ENCODE data around the gene PRKACA.

The PRKACA gene

DNA sequence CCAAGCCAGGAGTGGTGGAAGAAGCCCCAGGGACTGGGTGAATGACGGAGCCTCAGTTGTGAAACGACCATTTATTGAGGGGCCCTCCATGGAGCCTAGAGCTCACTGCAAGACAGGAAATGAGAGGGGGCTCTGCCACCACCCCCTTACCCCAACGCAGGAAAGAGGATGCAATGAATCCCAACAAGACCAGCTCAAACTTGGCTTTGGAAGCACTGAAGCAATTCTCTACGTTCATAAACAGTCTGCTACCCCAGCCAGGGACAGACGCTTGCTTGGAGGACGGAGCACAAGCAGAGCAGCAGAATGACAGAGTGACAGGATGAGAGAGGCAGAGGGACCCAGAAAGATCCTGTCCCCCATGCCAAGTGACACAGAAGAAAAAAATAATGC is 1.0 kb downstream of the PRKACA start:
- DNase-seq (ENCODE audit: low spot score), result no peak

DNA sequence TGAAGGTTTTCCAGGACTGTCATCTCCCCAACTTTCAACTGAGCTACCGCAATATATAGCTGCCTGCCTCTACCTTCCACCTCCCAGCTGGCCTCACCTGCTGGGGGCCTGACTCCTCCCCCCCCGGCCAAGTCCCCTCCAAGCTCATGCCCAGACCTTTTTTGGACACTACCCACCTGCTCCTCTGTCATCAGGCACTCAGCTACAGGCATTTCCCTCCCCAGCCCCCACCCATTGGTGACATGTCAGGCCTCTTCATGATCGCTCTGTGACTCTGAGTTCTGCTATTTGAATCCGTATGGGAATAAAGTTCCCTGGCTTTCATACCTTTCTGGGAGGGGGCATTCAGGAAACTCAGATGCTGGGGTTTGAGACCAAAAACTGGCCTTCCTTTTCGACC is 1.8 kb downstream of the PRKACA start:
- DNase-seq (ENCODE audit: low spot score), result no peak

DNA sequence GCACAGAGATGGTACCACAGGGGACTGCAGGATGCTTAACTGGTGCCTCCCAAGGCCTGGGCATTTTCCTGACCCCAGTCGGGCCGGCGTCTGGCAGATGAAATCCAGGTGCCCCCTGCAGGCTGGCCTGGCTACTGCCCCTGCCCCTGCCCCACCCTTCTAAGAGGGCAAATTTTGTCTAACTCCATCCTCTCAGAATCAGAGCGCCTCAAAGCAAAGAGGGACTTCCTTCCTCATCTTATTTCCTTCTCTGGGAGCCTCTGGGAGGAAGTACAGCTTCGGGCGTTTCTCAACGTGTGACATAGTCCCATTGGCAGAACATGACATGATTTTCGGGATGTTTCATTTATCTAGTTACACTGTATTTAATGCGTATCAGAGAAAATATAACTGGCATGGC is 2.7 kb downstream of the PRKACA start:
- DNase-seq (ENCODE audit: low spot score), result peak; percentile 48

DNA sequence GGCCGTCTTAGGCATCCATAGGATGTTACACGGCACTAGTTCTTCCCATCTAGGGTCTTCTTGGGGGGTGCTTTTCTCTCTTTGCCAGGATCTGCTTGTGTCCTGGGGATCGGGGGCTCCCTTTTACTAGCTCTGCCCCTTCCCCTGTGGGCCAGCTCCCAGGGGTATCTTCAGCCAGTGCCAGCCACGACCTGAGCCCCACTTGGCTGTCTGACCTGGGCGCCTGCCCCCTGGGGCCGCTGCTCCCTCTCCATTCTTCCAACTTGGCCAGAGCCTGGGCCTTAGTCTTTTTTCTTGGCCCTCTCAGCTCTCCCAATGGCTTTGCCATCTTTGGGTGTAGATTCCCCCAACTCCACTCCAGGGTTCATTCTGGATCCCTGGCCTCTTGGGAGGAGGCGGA is 3.1 kb downstream of the PRKACA start:
- no peak for DNase-seq (ENCODE audit: low spot score)

DNA sequence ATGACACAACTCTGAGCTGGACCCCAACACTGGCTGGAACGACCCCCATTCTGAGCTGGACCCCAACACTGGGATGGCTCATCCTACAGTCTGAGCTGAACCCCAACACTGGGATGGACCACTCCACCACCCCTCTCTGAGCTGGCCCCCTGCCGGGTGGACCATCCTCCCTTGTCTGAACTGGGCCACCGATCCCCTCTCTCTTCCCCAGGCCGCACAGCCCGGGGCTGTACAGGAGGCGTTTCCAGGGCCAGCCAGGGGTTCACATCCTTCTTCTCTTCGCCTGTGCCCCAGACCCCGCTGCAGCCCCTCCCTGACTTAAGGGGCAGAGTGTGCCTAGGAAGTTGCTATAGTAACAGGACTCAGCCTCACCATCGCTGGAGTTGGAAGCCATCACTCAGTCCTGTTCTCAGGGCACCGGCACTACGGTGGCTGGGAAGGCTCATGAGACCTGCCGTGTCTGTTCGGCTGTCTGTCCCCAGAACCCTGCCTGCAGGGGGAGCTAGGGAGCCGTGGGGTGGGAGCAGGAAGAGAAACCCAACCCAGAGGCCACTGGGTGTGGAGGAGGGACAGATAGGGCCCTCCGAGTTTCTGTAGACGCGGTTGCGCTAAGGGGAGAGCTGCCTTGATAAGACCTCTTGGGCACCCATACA is 3.7 kb downstream of the PRKACA start:
- DNase-seq (ENCODE audit: low spot score), result no peak

DNA sequence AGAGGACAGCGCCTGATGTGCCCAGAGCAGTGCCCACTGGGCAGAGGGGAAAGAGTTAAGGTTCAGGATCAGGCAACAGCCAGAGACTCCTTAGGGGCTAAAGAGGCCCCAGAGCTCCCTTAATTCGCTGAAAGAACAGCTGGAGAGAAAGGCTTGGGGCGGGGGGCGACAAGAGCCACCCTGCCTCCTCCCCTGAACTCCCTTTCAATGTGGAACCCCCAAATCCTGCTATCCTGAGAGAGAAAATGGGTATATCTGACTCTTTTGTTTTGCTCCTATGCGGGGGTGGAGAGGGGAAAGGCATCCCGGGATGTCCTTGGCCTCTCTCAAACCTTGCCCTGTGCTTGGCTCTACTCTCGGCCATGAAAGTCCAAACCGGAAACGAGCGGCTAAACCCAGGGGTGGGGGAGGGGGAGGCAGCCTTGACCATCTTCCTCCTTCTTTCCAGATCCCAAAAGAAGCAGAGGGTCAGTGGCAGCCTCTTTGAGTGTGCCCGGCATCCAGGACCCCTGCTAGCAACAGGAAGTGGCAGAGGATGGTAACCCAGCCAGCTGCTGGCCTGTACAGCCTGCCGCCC is 4.7 kb downstream of the PRKACA start:
- peak; percentile 64 for DNase-seq (ENCODE audit: low spot score)

DNA sequence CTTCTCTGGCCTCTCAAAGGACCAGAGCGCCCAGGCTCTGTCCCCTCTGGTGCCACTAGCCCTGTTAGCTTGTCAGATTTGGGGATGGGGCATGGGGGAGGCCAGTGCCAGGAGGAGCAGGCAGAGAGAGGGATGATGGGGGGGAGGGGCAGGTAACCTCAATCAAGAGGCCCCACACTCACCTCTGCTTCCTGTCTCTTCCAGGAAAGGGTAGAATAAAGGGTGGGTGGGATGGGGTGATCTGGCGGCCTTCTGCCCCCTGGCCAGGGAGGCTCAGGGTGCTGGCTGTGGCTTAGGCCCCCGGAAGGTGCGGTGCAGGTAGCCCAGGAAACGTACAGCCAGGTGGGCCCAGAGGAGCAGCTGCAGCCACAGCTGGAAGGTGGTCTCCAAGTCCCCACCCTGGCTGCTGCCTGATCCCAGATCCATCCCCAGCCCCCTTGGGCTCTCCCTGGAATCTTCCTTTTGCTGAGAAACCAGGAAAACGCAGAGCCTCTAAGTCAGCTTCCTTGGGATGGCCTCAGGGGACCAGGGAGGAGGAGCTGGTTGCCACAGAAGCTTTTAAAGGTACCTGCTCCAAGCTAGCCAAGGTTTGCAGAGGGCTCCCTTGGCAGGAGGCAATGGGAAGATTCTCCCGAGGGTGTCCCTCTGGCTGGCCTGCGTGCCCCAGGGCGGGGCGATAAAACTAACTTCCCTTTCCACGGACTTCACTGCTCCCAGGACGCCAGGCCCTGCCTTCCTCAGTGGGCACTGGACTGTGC is 5.3 kb downstream of the PRKACA start:
- DNase-seq (ENCODE audit: low spot score), result peak; percentile 28

DNA sequence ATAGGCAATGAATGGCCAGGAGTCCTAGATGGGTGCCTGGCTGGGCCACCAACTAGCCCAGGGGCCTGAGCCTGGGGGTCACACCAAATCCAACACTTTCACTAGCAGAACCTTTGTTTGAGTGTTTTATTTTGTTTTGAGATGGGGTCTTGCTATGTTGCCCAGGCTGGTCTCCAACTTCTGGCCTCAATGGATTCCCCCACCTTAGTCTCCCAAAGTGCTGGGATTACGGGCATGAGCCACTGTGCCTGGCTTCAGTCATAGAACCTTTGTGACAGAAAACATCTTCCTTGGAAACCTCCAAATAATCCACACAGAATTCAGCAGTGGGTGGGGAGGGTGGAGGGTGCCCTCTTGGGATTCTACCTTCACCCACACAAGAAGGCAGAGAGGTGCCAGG is 6.1 kb downstream of the PRKACA start:
- no peak for DNase-seq (ENCODE audit: low spot score)

DNA sequence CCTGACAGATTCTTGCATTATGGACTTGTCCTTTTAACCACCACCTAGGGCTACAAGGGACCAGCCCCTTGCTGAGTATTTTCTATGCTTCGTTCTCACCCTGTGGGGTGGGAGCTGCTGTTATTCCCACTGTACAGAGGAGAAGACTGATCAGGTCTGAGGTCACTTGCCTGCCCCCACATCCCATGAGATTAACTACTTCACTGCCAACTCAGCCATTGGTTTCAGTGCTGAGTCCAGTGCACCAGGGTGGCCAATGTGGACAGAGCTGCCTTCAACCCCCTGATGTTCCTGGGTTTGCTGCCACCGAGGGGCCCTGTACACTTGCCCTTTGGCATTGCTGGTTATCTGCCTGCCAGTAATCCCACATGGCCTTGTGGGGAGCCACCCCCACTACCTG is 6.9 kb downstream of the PRKACA start:
- DNase-seq (ENCODE audit: low spot score), result no peak

DNA sequence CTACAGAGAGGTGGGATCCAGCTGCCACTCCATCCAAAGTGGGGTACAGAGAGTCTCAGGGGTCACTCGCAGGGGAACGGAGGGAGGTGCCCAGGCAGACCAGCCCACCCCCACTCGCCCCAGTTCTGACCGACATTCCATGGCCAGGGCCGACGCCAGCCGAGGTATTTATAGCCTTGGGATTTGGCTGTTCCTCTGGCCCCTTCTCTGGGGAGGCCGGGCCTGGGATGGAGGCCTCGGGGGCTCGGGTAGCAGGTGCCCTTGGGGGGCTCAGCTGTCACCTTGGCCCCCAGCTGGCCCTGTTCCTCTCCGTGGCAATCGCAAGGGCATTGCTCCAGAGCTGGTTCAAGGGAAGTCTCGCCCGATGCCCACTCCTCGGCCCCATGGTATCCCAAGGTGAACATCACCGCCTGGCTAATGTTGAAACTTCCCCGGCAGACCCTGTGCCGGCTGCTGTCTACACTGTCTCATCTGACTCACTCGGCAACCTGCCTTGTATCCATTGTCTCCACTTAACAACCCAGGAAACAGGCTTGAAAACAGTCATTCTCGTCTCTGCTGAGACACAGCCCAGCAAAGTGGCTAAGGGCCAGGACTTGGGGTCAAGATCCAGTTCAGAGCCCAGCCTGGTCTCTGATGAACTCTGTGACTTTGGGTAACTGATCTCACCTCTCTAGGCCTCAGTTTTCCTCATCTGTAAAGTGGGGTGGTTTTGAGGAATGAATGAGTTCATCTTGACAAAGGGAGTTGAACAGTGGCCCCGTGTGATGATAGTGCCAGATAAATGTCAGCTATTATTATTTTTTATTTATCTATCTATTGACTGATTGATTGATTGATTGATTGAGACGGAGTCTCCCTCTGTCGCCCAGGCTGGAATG is 9.7 kb downstream of the PRKACA start:
- DNase-seq (ENCODE audit: low spot score), result no peak

DNA sequence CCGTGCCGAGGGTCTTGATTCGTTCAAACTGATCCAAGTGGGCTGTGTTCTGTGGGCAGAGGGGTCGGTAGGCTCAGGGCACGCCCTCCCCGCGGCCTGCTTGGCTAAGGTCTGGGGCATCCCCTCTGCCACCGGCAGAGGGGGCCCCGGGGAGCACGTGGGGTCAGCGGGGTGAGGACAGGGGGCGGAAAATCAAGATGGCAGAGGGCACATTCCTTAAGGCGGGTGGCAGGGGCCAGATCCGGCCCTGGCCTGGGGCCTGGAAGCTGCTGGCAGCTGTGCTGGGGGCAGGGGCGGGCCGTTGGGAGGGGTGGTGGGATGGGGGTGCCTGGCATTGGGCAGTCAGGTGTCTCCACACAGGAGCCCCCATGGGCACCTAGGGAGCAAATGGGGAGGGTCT is 10.7 kb downstream of the PRKACA start:
- no peak for DNase-seq (ENCODE audit: low spot score)

DNA sequence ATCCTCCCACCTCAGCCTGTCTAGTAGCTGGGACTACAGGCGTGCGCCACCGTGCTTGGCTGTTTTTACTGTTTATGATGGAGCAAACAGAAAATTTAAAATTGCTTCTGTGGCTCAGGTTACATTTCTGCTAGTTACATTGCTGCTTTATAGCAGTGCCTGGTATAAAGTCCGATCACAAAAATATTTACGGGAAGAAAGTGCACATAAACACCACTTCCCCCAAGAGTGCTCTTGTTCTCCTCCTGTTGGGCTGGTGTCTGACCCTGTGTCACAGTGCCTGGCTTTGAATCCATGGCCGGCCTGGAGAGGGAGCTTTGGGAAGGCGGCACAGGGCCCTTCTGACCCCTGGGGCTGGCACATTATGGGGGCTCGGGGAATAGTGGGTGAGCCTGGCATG is 11.9 kb downstream of the PRKACA start:
- no peak for DNase-seq (ENCODE audit: low spot score)

DNA sequence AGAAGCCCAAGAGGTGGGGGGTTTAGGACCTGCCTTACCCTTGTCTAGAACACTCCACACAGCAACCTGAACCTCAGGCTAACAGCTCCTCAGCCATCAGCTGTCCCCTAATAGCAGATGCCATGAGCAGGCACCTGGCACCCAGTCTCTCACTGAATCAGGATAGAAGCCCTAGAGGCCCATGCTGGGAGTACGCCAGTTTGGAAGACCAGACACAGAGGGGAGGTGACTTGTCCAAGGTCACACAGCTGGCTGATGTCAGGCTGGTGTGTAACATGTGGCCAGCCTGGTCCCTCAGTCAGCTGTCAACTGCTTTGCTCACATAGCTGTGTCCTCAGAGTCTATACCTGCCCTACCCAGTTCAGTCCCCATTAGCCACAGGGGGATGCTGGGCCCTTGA is 14.3 kb downstream of the PRKACA start:
- no peak for DNase-seq (ENCODE audit: low spot score)

DNA sequence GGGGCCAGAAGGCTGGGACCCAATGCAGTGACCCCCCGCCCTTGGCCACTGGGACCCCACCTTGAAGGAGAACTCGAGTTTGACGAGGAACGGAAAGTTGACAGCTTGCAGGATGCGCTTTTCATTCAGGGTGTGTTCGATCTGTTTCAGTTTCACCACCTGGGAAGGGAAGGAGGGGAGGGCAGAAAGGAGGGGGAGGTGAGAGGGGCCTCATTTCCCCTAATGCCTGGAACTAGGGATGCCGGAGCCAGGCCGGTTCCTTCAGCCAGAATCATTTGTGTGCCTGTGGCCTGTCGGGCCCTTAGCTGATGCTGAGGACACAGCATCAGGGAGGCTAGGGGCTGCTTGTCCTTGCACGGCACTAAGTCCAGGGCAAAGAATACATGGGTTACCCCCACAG is 14.8 kb downstream of the PRKACA start:
- no peak for DNase-seq (ENCODE audit: low spot score)

DNA sequence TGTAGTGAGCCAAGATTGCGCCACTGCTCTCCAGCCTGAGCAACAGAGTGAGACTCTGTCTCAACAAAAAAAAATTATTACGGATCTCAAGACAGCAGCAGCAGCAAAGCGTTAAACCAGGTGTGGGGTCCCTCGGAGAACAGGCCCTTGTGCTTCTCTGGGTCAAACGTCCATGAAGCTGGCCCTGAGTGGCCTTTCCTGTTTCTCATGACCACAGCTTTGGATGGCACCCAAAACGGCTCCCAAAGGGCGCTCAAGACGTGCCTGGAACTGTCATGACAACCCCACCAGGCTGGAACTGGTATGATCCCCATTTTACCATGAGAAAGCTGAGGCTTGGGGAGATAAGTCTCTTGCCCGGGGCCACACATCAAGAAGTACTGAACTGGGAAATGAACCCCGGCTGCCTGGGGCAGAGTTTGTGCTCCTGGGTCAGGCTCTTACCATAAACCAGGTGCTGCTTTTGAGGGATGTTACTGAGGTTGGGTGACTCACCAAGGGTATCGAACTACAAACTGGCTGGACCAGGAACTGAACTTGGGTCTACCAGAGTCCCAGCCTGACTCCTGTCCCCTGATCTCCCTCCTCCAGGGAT is 15.4 kb downstream of the PRKACA start:
- DNase-seq (ENCODE audit: low spot score), result no peak

DNA sequence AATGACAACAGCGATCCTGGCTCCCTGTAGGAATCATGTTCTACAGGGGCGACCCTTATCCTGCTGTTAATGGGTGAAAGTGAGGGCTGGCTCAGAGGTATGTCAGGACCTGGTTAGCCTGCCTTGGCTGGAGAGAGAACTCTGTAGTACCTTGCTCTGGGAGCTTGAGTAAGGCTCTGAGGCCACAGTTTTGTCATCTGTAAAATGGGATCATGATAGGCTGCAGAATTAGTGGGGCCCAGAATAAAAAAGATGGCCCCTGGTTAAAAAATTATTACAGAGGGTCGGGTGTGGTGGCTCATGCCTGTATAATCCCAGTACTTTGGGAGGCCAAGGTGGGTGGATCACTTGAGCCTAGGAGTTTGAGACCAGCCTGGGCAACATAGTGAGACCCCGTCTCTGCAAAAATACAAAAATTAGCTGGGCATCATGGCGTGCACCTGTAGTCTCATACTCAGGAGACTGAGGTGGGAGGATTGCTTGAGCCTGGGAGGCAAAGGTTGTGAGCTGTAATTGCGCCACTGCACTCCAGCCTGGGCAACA is 16.5 kb downstream of the PRKACA start:
- DNase-seq (ENCODE audit: low spot score), result no peak

DNA sequence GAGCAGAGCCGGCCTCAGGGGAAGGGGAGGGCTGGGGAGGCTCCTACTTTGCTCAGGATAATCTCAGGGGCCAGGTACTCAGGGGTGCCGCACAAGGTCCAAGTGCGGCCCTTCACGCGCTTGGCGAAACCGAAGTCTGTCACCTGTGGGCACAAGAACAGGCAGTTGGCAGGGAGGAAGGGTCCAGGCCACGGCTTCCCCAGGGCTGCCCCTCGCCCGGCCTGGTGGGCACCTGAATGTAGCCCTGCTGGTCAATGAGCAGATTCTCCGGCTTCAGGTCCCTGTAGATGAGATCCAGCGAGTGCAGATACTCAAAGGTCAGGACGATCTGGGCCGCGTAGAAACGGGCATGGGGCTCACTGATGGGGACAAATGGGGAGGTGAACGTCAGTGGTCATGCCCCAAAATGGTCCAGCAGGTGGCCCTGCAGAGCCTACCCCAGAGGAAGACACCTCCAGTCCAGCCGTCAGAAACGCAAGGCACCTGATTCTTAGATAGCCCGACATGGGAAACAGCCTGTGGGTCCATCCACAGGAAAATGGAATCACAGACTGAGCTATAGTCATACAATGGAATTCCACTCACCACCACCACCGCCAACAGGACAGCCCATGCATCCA is 19.9 kb downstream of the PRKACA start:
- no peak for DNase-seq (ENCODE audit: low spot score)

DNA sequence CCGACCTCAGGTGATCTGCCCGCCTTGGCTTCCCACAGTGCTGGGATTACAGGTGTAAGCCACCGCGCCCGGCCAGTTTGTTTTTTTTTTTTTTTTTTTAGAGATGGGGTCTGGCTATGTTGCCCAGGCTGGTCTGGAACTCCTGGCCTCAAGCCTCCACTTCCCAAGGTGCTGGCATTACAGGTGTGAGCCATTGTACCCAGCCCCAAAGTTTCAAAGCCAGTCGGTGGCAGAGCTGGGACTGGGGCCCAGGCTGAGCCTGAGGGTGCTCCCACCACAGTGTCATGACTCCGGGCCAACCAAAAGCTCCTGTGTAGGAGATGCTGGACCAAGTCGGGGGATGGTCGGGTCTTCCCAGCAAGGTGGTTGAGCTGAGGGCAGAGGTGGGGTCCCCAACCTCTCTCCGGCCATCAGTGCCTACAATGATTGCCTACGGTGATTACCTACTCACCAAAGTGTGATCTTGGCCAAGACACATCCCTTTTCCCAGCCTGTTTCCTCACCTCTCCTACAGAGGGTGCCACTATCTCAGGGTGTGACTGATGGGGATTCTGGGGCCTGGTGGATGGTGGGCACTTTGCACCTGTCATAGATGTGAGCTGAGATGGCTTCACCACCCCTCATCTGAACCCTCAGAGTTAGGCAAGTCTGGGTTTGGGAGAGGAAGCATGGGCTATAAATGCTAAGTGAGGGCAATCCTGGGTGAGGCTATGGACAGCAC is 21.1 kb downstream of the PRKACA start:
- no peak for DNase-seq (ENCODE audit: low spot score)

DNA sequence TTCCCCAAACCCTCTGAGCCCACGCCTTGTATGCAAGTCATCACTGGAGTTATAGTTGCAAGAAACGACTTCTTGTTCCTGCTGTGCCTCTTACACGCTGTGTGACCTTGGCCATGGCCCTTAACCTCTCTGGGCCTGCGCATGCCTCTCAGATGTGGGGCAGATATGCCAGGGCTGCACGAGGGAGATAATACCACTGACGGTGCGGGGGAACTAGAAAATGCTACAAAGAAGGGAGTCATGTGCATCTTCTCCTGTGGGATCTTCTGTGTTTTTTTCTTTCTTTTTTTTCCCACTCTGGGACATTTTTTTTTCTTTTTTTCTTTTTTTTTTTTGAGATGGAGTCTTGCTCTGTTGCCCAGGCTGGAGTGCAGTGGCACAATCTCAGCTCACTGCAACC is 22.7 kb downstream of the PRKACA start:
- DNase-seq (ENCODE audit: low spot score), result no peak

DNA sequence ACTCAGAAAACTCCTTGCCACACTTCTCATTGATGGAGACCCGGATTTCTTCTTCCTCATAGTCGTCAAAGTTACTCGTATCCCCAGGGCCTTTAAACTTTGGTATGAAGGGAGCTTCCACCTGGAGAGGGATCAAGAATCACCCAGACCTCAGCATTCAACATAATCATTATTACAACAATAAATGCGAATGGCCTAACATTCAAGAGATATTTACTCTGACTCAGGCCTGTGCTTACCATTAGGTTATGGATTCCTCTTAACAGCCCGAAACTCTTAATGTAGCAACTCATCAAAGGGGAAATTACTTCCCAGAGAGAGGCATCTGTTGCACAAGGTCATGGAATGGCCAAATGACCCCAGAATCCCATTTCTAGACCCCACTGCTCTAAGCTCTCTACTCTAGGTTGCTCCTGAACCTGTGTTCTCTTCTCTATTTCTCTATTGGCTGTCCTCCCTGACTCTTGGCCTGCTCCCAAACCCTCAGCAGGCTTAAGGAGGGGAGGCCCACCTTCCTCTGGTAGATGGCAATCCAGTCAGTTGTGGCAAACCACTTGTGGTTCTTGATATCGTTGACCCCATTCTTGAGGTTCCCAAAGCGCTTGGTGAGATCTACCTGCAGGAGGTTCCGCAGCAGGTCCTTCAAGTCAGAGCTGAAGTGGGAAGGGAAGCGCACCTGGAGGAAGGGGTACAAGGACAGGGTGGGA is 24.3 kb downstream of the PRKACA start:
- no peak for DNase-seq (ENCODE audit: low spot score)
